PFSK-1 (cell line): ENCODE results near the gene PSMD8.

Experiments used
- FOXP2 ChIP-seq: optimal IDR thresholded peaks from 2 replicates; pipeline ENCODE3; 2011; ENCODE audit warnings: borderline replicate concordance, control low read depth, inconsistent platforms; ENCODE audit not compliant: insufficient read depth; ENCODE audit errors: extremely low read length, extremely low read depth
- POLR2AphosphoS5 ChIP-seq: IDR thresholded peaks from 2 replicates; pipeline ENCODE4 v1.6.1; 2012; ENCODE audit warnings: low read depth, mild to moderate bottlenecking, control low read depth, low read length, moderate library complexity
- REST ChIP-seq, 2 experiments: IDR thresholded peaks; 2 replicates each; pipeline versions ENCODE4 v1.6.1 to v1.8.0; 2011 to 2012; ENCODE audit warnings: low read depth in 2 of 2, low read length in 2 of 2, control low read depth in 1 of 2, inconsistent platforms in 1 of 2, mild to moderate bottlenecking in 1 of 2, moderate library complexity in 1 of 2; ENCODE audit not compliant: insufficient read depth in 1 of 2
- SIN3A ChIP-seq: IDR thresholded peaks from 2 replicates; pipeline ENCODE4 v1.6.1; 2012; ENCODE audit warnings: mild to moderate bottlenecking, low read length, moderate library complexity, borderline replicate concordance; ENCODE audit not compliant: insufficient read depth
- TAF1 ChIP-seq: IDR thresholded peaks from 2 replicates; pipeline ENCODE4 v1.6.1; 2012; ENCODE audit warnings: low read length, control low read depth, borderline replicate concordance; ENCODE audit not compliant: insufficient read depth

Gene PSMD8

GRCh38 chr19:38417544-38418506 lies 43.5 kb downstream of the PSMD8 start:
- no peak for TF ChIP-seq TAF1

DNA sequence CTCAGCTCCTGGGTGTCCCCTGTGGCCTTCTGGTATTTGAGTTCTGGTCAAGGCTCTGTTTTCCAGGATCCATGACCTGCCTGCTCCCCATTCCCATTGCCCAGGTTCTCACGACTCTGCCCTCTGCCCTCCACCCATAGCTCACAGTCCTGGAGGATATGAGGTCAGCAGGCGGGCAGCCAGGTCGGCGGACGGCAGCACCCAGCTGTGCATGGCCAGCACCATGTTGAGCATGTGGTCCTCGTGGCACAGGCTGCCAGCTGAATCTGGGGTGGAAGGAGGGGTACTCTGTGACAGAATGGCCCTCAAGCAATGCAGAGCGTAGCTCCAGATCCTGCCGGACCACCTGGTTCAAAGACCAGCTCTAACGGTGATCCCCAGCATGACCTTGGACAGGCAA lies 46.6 kb downstream of the PSMD8 start:
- TF ChIP-seq TAF1: no peak
- no peak for TF ChIP-seq FOXP2
- TF ChIP-seq SIN3A: no peak
- no peak for TF ChIP-seq POLR2AphosphoS5
- TF ChIP-seq REST (IDR thresholded peaks at IDR 0.05; ENCODE audit: insufficient read depth in 1 of 2, low read depth in 2 of 2, low read length in 2 of 2): no peak

DNA sequence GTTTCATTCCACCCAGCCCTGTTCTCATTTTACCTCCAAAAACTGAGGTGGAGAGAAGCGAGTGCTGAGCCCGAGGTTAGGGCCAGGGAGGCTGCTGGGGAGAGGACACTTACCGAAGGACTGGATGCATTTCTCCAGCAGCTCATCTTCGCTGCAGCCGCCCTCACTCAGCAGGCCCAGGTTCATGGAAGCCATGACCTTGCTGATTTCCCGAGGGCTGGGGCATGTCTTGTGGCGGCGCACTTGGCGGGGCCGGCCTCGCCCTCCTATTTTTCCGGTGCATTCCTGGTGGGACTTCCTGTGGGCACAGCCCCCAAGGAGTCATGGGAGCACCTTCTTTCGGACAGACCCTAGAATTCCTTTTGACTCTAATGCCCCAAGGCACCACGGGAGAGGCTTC lies 47.5 kb downstream of the PSMD8 start:
- TF ChIP-seq SIN3A (no peak), FOXP2 (no peak), REST (IDR thresholded peaks at IDR 0.05; ENCODE audit: insufficient read depth in 1 of 2, low read depth in 2 of 2, low read length in 2 of 2) (no peak), TAF1 (no peak), POLR2AphosphoS5 (no peak)

DNA sequence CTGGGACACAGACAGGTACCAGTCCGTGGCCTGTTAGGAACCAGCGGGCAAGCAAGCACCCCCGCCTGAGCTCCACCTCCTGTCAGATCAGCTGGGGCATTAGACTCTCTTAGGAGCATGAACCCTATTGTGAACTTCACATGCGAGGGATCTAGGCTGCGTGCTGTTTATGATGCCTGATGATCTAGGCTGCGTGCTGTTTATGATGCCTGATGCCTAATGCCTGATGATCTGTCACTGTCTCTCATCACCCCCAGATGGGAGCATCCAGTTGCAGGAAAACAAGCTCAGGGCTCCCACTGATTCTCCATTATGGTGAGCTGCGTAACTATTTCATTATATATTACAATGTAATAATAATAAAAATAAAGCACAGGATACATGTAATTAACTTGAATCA lies 48.1 kb downstream of the PSMD8 start:
- no peak for TF ChIP-seq TAF1
- TF ChIP-seq POLR2AphosphoS5: no peak
- no peak for TF ChIP-seq FOXP2
- TF ChIP-seq REST (IDR thresholded peaks at IDR 0.05; ENCODE audit: insufficient read depth in 1 of 2, low read depth in 2 of 2, low read length in 2 of 2): no peak
- TF ChIP-seq SIN3A: no peak

- no peak for TF ChIP-seq TAF1
Observed at GRCh38 chr19:38424272-38424671, 49.9 kb downstream of the PSMD8 start.

DNA sequence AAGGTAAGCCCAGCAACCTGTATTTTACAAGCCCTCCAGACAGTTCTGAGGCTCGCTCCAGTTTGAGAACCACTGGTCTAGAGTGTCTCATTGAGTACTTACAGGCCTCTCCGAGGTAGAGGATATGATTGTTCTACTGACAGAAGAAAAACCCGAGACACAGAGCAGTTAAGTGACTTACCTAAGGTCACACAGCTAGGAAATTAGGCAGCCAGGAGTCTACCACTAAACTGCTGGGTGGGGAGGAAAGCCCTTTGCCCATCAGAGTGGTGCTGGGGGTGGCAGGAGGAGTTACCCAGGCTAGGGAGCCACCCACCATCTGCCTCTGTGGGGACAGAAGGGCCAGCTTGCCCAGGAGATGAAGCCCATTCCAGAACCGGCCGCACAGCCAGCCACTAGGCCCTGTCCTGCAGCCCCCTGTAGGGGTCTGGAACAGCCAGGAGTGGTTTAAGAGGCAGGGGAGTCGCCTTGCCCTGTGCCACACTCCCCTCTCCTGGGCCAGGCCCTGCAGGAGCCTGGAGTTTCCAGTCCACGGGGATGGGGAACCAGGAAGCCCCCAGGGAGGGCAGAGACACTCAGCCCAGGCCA lies 50.9 kb downstream of the PSMD8 start:
- TF ChIP-seq REST (IDR thresholded peaks at IDR 0.05; ENCODE audit: insufficient read depth in 1 of 2, low read depth in 2 of 2, low read length in 2 of 2): no peak
- TF ChIP-seq TAF1: no peak
- no peak for TF ChIP-seq POLR2AphosphoS5
- no peak for TF ChIP-seq SIN3A
- TF ChIP-seq FOXP2: no peak
